ENCODE measurements around the gene MPHOSPH9.

The MPHOSPH9 gene

GRCh38 chr12:123104809-123105208 is 128.1 kb downstream of the MPHOSPH9 start:
- H3K27ac ChIP-seq (ENCODE audit: insufficient read depth, low read length, poor library complexity, severe bottlenecking) = no peak overlapping the region
- H3K4me1 ChIP-seq (ENCODE audit: control insufficient read depth, insufficient read depth, low read length, poor library complexity, severe bottlenecking) = peaks cover 22% of the 10 kb centered on the region
- no peak overlapping the region for H3K4me3 ChIP-seq (ENCODE audit: insufficient read depth, low read depth, low read length, poor library complexity, severe bottlenecking)
- no peaks in the 10 kb centered on the region for H3K27me3 ChIP-seq (replicated peaks; ENCODE audit: control insufficient read depth, insufficient read depth, low read length, poor library complexity, severe bottlenecking)
- no peak for DNase-seq
- no peaks in the 10 kb centered on the region for H3K36me3 ChIP-seq (ENCODE audit: control insufficient read depth, insufficient read depth, low read length)
- no peaks in the 10 kb centered on the region for H3K9me3 ChIP-seq (ENCODE audit: control insufficient read depth, low read length)

All from effector memory CD4-positive, alpha-beta T cell (primary cell).